Subcutaneous abdominal adipose tissue (tissue), 5 donors: Measurements from ENCODE around the gene DDAH1.

Experiments used
- H3K27ac ChIP-seq: one replicate; pipeline ENCODE4 v1.7.0; 2013; ENCODE audit warnings: low read depth, mild to moderate bottlenecking, inconsistent platforms, low read length, moderate library complexity
- H3K27me3 ChIP-seq, 5 donors: one replicate each; pipeline ENCODE4 v1.7.0; 2013; ENCODE audit warnings: low read length in 5 of 5, inconsistent platforms in 1 of 5; ENCODE audit not compliant: control insufficient read depth in 5 of 5, insufficient read depth in 4 of 5
- H3K36me3 ChIP-seq, 5 donors: one replicate each; pipeline ENCODE4 v1.7.0; 2013; ENCODE audit warnings: low read length in 5 of 5; ENCODE audit not compliant: control insufficient read depth in 5 of 5, insufficient read depth in 5 of 5
- H3K4me1 ChIP-seq, 5 donors: one replicate each; pipeline ENCODE4 v1.7.0; 2013; ENCODE audit warnings: low read length in 5 of 5, mild to moderate bottlenecking in 3 of 5, moderate library complexity in 1 of 5; ENCODE audit not compliant: control insufficient read depth in 5 of 5, insufficient read depth in 5 of 5
- H3K4me3 ChIP-seq, 5 donors: one replicate each; pipeline ENCODE4 v1.7.0; 2013; ENCODE audit warnings: low read length in 5 of 5, low read depth in 1 of 5
- H3K9ac ChIP-seq, 5 donors: one replicate each; pipeline ENCODE4 v1.7.0; 2013; ENCODE audit warnings: low read length in 5 of 5, mild to moderate bottlenecking in 4 of 5, moderate library complexity in 3 of 5
- H3K9me3 ChIP-seq, 5 donors: one replicate each; pipeline ENCODE4 v1.7.0; 2013; ENCODE audit warnings: low read length in 5 of 5; ENCODE audit not compliant: control insufficient read depth in 5 of 5
- donor health status: healthy.
- donor health status: healthy.
- donor health status: healthy.
- donor health status: healthy.
- donor health status: healthy.

The DDAH1 gene

DNA sequence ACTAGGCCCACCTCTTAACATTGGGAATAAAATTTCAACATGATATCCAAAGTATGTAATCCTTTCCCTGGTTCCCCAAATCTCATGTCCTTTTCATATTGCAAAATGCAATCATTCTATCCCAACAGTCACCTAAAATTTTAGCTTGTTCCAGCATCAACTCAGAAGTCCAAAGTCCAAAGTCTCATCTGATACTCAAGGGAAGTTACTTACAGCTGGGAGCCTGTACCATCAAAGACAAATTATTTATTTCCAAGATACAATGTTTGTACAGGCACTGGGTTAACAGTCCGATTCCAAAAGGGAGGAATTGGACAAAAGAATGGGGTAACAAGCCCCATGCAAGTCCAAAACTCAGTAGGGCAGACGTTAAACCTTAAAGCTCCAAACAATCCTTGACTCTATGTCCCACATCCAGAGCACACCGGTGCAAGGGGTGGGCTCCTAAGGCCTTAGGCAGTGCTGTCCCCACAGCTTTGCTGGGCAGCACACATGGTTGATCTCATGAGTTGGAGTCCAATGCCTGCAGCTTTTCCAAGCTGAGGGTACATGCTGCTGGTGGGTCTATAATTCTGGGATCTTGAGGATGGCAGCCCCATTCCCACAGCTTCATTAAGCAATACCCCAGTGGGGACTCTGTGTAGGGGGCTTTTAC is 78.8 kb downstream of the DDAH1 start:
- Histone ChIP-seq H3K27me3 (no peaks in the 10 kb centered on the region), H3K27ac (no peak overlapping the region), H3K9me3 (peaks cover 0 to 17% (median 0%) of the 10 kb centered on the region in 5 donors), H3K4me3 (no peak overlapping the region), H3K36me3 (peaks cover 0 to 3% (median 0%) of the 10 kb centered on the region in 5 donors), H3K4me1 (peaks cover 0 to 3% (median 0%) of the 10 kb centered on the region in 5 donors), H3K9ac (no peak overlapping the region)

DNA sequence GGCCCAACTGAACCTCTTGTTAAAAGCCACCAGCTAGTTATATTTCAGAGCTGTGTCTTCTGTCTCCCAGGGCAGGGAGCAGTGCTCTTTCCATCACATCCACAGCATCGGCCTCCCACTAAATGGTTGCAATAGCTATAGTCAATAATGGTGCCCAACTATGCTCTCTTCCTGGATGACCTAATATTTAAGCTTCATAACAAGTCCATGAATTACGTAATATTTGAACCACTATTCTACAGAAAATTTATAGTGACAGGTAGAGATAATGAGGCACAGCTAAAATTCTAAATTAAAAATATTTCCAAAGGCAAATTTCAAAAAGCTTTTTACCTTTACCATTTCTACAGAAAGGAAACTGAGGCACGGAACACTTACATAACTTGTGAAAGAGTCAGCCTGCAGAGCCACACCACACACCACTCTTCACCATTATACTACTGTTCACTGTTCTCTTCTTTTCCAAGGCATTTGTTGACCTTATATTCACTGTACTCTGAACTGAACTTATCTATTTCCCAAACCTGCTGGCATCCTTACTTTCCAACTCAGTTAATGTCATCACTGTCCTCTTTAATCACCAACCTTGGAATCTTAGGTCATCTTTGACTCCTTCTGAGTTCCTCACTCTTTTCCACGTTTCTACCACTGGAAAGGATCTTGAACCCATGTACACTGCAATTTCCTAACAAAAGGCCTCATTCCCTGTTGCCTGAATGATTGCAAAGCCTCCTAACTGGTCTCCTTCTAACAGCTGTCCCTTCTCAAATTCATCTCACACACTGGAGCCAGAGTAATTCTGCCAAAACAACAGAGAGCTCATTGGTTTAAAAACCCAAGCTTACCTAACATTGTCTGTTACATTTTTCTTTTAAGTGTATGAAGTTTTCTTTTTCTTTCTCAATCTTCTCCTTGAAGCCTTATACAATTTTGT is 85.5 kb downstream of the DDAH1 start:
- Histone ChIP-seq H3K4me3 (no peak overlapping the region), H3K36me3 (peaks cover 0 to 3% (median 0%) of the 10 kb centered on the region in 5 donors), H3K9ac (no peak overlapping the region), H3K4me1 (no peaks in the 10 kb centered on the region), H3K27me3 (no peaks in the 10 kb centered on the region), H3K9me3 (peaks cover 0 to 11% (median 0%) of the 10 kb centered on the region in 5 donors), H3K27ac (no peak overlapping the region)

DNA sequence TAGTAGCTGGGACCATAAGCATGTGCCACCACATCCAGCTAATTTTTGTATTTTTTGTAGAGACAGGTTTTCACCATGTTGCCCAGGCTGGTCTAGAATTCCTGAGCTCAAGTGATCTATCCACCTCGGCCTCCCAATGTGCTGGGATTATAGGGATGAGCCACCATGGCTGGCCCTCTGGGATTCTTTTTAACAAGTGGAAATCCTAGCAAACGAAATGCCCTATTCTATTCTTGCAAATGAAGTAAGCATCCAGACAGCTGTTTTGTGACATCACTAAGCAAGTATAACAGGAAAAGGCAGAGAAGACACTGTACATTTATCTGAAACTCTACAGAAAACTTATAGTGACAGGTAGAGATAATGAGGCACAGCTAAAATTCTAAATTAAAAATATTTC is 86.4 kb downstream of the DDAH1 start:
- H3K27ac ChIP-seq, result no peak overlapping the region
- H3K27me3 ChIP-seq, result no peaks in the 10 kb centered on the region
- H3K4me1 ChIP-seq, result peaks cover 0 to 4% (median 0%) of the 10 kb centered on the region in 5 donors
- no peak overlapping the region for H3K4me3 ChIP-seq
- H3K9ac ChIP-seq, result no peak overlapping the region
- peaks cover 0 to 3% (median 0%) of the 10 kb centered on the region in 5 donors for H3K36me3 ChIP-seq
- peaks cover 0 to 11% (median 0%) of the 10 kb centered on the region in 5 donors for H3K9me3 ChIP-seq

DNA sequence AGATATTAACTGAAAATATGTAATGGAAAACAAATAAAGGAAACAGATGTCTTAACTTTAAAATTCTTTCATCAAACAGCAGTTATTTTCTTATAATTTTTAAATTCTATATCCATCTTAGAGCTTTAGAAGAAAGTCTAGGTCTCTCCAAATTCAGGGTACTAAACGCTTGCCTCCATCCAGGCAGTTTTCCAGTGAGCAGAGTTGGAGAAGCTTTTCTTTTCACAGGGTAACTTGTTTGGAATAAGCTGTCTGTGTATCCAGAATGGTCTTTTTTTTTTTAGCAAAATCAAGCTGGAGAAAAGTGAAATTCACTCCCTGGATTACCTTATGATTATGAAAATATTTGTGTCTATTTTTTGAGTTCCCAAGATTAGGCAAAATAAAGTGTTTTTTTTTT is 88.6 kb downstream of the DDAH1 start:
- no peaks in the 10 kb centered on the region for H3K9me3 ChIP-seq
- no peak overlapping the region for H3K27ac ChIP-seq
- H3K4me3 ChIP-seq, result no peak overlapping the region
- no peaks in the 10 kb centered on the region for H3K36me3 ChIP-seq
- H3K4me1 ChIP-seq, result peaks cover 0 to 15% (median 14%) of the 10 kb centered on the region in 5 donors
- H3K27me3 ChIP-seq, result no peaks in the 10 kb centered on the region
- no peak overlapping the region for H3K9ac ChIP-seq

DNA sequence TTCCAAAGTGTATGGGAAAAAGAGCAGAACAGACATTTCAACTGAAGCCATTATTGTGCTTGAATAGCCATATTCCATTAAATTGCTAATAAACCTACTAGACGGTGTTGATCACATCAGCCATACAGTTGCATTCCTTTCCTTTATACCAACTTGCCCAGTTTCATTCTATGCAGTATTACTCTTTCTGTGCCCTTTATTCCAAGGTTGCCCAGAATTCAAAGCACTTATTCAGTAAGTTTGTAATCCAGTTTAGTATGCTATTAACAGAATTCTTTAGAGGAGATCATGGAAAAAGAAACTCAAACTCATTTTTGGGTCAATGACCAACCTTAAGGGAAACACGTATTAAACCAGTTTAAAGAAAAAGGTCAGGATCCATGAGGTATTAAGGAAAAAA is 89.5 kb downstream of the DDAH1 start:
- Histone ChIP-seq H3K36me3 (no peaks in the 10 kb centered on the region), H3K27ac (no peak overlapping the region), H3K4me3 (no peak overlapping the region), H3K9ac (no peak overlapping the region), H3K9me3 (no peaks in the 10 kb centered on the region), H3K27me3 (no peaks in the 10 kb centered on the region), H3K4me1 (peaks cover 0 to 23% (median 14%) of the 10 kb centered on the region in 5 donors)

DNA sequence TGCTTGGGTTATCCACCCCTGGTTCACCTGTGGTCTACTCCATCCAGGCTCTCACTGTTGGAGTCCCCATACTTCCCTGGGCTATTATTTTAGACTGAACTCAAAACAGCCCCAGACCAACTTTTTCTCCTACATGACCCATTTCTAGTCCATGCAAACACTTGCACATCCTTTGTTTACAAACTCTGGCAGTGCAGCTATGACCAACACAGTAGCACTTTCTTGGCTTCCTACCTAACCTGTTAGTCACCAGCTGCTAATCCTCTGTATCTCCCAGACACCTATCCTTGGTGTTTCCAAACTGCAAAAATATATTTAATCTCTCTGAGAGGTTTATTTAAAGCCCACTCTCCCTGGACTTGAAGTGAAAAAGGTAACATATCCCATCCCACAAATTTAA is 90.8 kb downstream of the DDAH1 start:
- no peak overlapping the region for H3K27ac ChIP-seq
- no peaks in the 10 kb centered on the region for H3K36me3 ChIP-seq

DNA sequence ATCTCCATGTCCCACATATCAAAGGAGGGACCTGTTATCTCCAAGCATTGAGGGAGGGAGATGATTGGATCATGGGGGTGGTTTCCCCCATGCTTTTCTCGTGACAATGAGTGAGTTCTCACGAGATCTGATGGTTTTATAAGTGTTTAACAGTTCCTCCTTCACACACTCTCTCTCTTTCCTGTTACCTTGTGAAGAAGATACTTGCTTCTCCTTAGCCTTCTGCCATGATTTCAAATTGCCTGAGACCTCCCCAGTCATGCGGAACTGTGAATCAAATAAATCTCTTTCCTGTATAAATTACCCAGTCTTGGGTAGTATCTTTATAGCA is 91.6 kb downstream of the DDAH1 start:
- Histone ChIP-seq H3K27ac (no peak overlapping the region), H3K36me3 (no peaks in the 10 kb centered on the region)

More for the DNA sequence above, 90.8 kb downstream of the DDAH1 start:
- H3K4me3 ChIP-seq, result no peak overlapping the region
- no peaks in the 10 kb centered on the region for H3K27me3 ChIP-seq
- H3K9me3 ChIP-seq, result no peaks in the 10 kb centered on the region
- H3K9ac ChIP-seq, result no peak overlapping the region
- peaks cover 0 to 26% (median 14%) of the 10 kb centered on the region in 5 donors for H3K4me1 ChIP-seq

DNA sequence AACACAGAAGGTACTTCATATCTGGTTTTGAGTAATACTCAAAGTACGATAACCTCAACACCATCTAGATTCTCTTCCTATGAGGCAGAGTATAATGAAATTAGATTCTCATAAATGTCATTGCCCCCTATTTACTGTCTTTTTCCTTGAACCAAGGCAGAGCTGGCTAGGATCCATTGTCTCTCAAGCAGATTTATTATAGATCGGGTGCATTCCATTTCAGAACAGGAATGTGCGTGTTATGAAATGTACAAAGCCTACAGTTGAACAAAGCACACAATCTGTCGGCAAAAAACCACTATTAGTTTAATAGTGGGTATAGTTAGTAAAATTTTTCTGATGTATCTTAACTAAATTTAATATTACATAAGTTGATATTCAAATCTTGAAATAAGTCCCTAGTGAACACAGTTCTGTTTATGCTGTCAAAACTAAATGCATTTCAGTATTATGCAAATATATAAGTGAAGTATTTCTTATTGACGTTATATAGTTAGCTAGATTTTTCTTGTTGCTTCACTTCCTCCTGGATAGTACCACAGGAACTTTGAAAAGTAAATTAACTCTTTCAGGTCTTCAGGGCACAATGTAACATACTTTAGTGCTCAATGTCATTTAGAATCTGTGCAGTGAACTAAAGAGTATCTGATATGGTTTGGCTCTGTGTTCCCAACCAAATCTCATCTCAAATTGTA is 92.1 kb downstream of the DDAH1 start:
- Histone ChIP-seq H3K9me3 (no peaks in the 10 kb centered on the region), H3K9ac (peak overlapping the region in 1 of 5 donors; percentile 1), H3K36me3 (no peaks in the 10 kb centered on the region), H3K4me1 (peaks cover 0 to 26% (median 14%) of the 10 kb centered on the region in 5 donors), H3K4me3 (no peak overlapping the region), H3K27me3 (no peaks in the 10 kb centered on the region), H3K27ac (no peak overlapping the region)

More for the DNA sequence above, 91.6 kb downstream of the DDAH1 start:
- Histone ChIP-seq H3K27me3 (no peaks in the 10 kb centered on the region), H3K9me3 (no peaks in the 10 kb centered on the region), H3K4me3 (no peak overlapping the region), H3K9ac (no peak overlapping the region), H3K4me1 (peaks cover 0 to 26% (median 14%) of the 10 kb centered on the region in 5 donors)

DNA sequence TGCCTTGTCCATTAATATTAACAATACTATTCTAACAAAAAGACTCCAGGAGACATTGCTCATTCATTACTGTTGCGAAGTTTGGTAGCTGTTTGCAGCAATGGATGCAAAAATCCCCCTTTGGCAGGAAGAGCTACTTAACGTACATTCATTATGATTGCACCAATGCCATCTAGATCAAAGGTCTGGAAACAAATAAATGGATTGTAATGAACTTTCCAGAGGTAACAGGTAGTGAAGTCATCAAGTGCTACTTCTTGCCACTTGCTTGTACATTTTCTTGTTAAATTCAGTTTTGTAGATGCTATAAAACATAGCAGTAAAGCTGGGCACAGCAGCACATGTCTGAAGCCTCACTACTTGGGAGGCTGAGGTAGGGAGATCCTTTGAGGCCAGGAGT is 93.9 kb downstream of the DDAH1 start:
- H3K4me1 ChIP-seq, result peaks cover 0 to 26% (median 14%) of the 10 kb centered on the region in 5 donors
- no peaks in the 10 kb centered on the region for H3K27me3 ChIP-seq
- H3K27ac ChIP-seq, result peak overlapping the region; percentile 47
- H3K9me3 ChIP-seq, result no peaks in the 10 kb centered on the region
- no peak overlapping the region for H3K4me3 ChIP-seq
- H3K36me3 ChIP-seq, result no peaks in the 10 kb centered on the region
- H3K9ac ChIP-seq, result no peak overlapping the region
